ENCODE measurements around the gene LTA4H.

Gene LTA4H

DNA sequence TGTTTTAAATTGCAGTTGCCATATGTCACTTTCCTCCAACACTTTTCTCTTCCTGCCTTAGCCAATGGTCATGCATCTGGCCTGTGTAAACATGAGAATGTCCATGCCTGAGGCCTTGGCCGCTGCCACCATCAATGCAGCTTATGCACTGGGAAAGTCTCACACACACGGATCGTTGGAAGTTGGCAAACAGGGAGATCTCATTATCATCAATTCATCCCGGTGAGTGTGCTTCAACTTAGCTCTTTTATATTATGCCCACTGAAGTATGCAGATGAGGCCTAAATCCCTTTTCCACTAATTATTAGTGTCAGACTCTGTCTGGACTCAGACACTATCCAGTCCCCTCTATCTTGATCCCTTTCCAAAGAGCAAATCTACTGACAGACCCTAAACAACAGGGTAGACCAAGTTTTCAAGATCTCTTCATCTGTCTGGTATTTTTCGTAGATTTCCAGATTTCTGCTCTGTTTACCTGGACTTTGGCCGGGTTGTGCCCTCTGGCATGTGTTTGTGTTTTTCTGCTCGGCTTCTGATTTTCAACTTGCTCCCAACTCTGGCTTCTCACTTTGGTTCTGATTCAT, 69.0 kb downstream of the LTA4H start:
- in situ Hi-C loops (cut with HindIII; ENCODE audit: low sequenced_read_pairs), result no loop called here

DNA sequence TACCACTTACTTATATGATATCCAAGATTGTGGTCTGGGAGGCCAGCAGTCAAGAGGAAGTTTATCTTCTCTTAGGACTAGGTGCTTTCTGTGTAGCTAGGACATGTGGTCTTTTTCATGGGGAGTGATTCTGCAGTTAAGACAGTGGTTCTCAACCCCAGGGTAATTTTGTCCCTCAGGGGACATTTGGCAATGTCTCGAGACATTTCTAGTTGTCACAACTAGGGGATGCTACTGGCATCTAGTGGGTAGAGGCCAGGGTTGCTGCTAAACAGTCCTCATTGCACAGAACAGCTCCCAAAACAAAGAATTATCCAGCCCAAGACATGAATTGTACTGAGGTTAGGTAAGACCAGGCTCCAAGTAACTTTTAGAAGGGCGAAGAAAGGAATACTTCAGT, 72.3 kb downstream of the LTA4H start:
- in situ Hi-C loops (cut with HindIII; ENCODE audit: low sequenced_read_pairs), result no loop called here

DNA sequence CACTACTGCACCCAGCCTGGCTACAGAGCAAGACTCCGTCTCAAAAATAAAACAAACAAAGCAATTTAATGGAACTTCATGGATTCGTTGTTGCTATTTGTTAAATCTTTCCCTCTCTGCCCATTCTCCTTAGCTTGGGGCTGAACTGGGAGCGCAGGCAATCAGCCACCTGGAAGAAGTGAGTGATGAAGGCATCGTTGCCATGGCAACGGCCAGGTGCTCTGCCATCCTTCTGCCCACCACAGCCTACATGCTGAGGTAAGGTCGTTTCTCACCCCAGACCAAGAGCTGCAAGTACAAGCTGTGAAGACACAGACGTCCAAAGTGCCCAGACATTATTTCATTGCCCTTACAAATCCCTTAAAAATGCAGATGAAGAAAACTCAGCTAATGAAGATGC, 73.2 kb downstream of the LTA4H start:
- in situ Hi-C loops (cut with HindIII; ENCODE audit: low sequenced_read_pairs), result no loop called here

DNA sequence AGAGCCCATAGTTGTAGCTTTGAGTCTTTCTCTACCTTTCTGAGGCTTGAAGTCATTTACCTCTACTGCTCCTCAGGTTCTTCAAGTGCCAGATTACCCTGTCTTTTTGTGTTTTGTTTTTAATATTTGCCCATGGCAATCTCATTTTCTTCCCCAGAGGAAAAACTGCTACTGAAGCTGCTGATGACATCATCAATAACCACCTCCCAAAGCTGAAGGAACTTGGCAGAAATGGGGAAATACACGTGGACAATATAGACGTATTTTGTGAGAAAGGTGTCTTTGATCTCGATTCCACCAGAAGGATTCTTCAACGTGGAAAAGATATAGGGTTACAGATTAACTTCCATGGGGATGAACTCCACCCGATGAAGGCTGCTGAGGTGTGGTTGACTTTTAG, 75.1 kb downstream of the LTA4H start:
- in situ Hi-C loops (cut with HindIII; ENCODE audit: low sequenced_read_pairs), result no loop called here

DNA sequence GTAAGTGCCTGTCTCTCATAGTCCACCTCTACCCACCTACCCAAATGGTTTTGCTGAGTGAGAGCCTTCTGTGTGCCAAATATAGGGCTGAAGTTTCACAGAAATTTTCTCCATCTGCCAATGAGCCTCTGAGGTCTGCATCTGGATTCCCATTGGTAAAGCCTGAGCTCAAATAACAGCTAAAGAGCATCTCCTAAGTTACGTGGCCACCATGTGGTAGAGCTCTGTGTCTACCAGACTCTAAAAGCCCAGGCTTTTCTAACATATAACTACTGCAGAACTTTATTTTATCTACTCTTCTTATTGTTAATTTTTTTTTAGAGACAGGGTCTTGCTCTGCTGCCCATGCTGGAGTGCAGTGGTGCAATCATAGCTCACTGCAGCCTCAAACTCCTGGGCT, 76.3 kb downstream of the LTA4H start:
- in situ Hi-C loops (cut with HindIII; ENCODE audit: low sequenced_read_pairs), result no loop called here

DNA sequence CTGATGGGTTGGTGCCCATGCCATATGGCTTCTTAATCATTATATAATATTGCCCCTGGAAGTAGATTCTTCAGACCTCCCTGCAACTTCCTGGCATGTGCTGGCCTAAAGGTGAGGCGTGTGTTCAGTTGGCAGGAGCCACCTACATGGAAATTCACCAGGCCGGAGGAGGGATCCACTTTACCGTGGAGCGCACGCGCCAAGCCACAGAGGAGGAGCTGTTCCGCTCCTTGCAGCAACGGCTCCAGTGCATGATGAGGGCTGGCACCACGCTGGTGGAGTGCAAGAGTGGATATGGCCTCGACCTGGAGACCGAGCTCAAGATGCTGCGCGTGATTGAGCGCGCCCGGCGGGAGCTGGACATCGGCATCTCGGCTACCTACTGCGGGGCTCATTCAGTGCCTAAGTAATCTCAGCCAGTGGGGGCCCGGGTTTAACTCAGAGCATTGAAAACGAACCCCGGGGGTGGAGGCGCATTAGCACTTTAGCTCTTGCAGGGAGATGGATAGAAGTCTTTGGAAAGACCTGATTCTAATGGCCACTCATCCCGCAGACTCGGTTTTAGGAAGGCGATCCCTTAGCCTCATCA, 78.7 kb downstream of the LTA4H start:
- in situ Hi-C loops (cut with HindIII; ENCODE audit: low sequenced_read_pairs), result no loop called here

DNA sequence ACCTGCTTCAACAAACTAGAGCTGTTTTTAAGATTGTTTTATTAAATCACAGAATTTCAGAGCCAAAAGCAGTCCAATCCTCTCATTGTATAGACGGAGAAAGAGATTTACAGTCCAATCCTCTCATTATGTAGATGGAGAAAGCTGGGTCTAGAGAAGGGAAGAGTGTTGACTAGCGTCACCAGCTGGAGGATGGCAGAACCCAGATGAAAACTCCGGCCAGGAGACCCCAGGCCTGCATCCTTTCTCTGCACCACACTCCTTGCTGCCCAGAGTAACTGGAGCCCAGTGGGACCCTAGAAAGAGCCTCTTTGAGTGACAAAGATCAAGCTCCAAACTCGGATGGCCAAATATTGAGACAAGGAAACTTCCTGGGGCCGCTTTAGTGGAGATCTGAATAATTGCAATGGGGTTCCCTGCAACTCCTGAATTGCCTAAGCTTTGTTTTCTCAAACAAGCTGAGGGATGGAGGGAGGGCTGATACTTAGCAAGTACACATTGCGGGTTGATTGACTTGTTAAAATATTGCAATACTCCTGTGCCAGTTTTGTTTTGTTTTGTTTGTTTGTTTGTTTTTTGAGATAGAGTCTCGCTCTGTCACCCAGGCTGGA, 79.7 kb downstream of the LTA4H start:
- in situ Hi-C loops (cut with HindIII; ENCODE audit: low sequenced_read_pairs), result no loop called here

DNA sequence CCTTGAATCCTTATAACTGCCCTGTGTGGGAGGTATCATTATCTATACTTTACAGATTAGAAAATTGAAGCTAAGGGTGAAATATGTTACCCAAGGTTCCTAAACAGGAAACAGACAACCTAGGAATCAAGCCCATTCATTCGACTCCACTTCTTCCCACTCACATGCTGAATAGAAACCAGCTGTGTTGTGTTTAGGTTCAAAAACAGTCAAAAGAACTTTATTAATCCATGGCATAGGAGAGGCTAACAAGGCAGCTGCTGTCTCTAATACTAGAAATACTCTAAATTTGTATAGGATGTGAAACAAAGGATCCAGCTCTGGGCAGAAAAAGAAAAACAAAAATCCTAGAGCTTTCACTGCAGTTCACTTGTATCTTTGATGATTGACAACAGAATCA, 82.4 kb downstream of the LTA4H start:
- in situ Hi-C loops (cut with HindIII; ENCODE audit: low sequenced_read_pairs), result no loop called here

DNA sequence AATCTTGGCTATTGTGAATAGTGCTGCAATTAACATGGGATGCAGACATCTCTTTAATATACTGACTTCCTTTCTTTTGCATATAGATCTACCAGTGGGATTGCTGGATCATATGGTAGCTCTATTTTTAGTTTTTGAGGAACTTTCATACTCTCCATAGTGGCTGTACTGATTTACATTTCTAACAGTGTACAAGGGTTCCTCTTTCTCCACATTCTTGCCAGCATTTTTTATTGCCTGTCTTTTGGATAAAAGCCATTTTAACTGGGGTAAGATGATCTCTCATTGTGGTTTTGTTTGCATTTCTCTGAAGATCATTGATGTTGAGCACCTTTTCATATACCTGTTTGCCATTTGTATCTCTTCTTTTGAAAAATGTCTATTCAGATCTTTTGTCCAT, 83.9 kb downstream of the LTA4H start:
- in situ Hi-C loops (cut with HindIII; ENCODE audit: low sequenced_read_pairs), result no loop called here

Data from DLD1 (cell line).